HG03103 (cell line): ENCODE data around the gene SLFN11.
"Not testable (repeated sequence)": the region's sequence is repeated elsewhere in the genome, so short reads cannot be mapped to it uniquely, and the experiment has no call there.

Experiments used
- ATAC-seq: cut with Tn5 transposase; IDR thresholded peaks from one replicate; pipeline ENCODE4 v1.9.1; 2021; ENCODE audit warnings: low read depth; ENCODE audit not compliant: unreplicated experiment

SLFN11 gene

DNA sequence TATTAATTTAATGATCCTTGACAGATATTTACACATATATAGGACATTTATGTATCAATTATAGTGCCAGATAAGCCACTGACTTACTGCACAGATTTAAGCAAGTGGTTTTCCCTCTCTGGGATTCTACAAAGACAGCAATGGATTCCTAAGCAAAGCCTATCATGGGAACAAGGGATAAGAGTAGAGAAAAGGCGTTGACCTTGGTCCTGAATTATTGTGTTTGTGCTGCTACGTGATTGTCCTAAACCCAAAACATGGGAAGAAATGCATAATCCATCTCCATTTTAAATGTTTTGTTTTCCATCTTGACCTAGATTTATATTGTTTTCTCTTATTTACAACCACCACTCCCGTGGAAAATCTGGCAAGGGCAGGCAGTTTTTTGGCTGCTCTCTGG lies 14.0 kb downstream of the SLFN11 start:
- no peak for ATAC-seq

GRCh38 chr17:35352284-35352683 lies 21.1 kb downstream of the SLFN11 start:
- no peak for ATAC-seq

DNA sequence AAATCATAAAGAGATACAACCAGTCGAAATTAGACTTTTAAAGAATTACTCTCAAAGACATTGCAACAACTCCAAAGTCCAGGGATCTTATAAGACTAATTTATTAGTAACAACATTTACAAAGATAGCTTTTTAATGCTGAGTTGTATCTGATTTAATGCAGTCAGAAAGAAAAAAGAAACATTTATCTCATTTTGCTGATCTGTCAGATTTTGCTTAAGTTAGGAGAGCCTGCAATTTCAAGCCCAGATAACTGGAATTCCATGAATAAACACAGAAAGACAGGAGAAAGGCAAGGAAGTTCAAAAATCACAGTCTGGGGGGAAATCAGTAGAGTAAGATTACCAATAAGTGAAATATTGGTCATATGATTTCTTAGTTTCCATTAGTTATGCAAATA lies 22.9 kb downstream of the SLFN11 start:
- ATAC-seq, result no peak

DNA sequence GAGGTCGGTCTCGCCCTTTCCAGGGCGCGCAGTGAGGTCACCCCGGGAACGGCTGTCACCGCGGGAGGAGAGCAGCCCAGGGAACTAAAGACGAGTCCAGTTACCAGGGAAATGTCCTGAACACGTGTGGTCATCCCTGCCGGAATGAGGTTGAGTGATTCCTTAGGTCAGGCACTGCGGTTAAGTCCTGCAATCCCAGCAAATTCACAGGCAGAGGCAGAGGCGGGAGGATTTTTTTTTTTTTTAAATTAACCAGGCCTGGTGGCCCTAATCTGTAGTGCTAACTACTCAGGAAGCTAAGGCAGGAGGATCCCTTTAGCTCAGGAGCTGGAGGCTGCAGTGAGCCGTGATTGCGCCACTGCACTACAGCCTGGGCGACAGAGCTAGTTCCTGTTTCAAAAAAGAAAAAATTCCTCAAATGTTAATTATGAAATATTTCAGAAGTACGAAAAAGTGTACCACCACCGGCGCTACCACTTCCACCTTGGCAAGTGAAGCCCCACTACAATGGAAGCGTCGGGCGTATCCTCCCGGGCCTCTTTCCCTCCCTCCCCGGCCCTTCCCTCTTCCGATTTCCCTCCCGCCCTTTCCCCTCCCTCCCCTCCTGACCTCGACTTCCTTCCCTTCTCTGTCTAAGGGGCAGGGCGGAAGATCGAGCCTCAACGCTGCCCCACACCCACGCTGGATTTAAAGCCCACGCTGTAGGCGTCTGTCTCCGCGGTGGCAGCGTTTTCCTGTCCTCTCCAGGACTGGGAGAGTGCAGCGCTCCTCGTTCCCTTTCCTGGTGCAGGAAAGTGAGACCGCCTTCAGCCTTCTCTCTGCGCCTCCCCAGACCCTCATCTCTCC lies 27.3 kb downstream of the SLFN11 start:
- no peak for ATAC-seq

DNA sequence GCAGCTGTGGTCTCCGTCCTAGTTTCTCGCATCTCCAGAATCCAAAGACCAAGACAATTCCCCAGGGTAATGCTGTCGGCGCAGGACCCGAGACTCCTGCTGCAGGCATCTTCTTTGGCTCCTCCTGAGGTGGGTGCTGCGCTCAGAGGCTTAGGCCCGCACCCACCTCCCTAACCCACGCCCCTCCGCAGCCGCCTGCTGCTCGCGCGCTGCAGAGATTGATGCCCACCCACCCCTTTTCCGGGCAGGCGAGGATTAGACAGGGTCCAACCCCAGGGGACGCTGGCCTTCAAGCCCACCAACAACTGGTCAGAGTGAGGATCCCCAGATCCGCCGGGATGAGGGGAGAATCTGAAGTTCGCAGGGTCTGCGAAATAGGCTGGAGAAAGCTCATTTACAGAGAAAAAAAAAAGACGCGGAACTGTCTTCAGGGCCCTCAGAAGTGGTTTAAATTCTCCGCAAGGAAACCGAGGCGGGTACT lies 27.9 kb downstream of the SLFN11 start:
- ATAC-seq, result no peak

- ATAC-seq, result no peak
Observed at GRCh38 chr17:35344262-35344661, 29.2 kb downstream of the SLFN11 start.

DNA sequence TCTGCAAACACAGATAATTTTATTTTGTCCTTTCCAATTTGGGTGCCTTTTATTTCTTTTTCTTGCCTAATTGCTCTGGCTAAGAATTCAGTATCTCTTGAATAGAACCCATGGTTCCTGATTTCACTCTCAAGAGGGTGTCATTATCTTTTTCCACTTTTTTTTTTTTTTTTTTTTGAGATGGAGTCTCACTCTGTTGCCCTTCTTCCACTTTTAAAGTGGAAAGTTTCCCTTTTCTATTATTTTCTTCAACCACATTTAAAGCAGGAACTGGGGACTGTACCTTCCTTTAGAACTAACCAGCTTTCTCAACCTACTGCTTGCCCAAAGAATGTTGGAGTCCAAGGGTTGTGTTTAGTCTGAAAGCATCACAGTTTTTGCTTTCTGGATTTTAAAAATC lies 31.1 kb downstream of the SLFN11 start:
- ATAC-seq, result no peak

GRCh38 chr17:35341411-35341992 lies 31.9 kb downstream of the SLFN11 start:
- ATAC-seq, result no peak

DNA sequence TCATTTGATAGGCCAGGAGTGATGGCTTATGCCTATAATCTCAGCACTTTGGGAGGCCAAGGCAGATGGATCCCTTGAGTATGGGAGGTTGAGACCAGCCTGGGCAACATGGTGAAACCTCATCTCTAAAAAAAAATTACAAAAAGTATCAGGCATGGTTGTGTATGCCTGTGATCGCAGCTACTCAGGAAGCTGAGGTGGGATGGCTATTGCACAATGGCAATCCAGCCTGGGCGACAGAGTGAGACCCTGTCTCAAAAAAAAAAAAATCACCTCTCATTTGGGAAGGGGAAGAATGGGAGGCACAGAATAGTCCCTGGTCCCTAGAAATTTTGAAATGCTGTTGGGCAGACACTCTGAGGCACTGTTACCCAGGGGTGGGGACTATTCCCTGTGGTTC lies 35.2 kb downstream of the SLFN11 start:
- ATAC-seq, result no peak

GRCh38 chr17:35337364-35337763 lies 36.1 kb downstream of the SLFN11 start:
- ATAC-seq, result no peak

DNA sequence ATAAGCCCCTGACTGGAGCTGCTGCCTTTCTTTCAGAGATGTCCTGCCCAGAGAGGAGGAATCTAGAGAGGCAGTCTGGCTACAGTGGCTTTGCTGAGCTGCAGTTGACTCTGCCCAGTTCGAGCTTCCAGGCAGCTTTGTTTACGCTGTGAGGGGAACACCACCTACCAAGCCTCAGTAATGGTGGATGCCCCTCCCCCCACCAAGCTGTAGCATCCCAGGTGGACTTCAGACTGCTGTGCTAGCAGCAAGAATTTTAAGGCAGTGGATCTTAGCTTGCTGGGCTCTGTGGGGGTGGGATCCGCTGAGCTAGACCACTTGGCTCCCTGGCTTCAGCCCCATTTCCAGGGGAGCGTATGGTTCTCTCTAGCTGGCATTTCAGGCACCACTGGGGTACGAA lies 39.8 kb downstream of the SLFN11 start:
- ATAC-seq, result not testable (repeated sequence)

- no peak for ATAC-seq
Observed at GRCh38 chr17:35322749-35323148, 50.7 kb downstream of the SLFN11 start.

GRCh38 chr17:35315971-35316370 lies 57.5 kb downstream of the SLFN11 start:
- ATAC-seq, result no peak

DNA sequence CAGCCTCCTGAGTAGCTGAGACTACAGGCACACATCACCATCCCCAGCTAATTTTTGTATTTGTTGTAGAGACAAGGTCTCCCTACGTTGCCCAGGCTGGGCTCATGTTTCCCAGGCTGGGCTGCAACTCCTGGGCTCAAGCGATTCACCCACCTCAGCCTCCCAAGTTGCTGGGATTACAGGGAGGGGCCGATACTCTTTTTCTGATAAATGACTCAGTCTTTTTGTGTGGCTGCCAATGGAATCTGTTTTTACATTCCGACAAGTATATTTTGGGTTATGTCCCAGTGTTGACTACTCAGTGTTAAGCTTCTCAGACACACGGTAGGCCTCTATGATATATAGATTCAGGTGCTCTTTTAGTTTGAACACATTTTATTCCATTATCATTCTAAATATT lies 58.1 kb downstream of the SLFN11 start:
- ATAC-seq, result no peak

DNA sequence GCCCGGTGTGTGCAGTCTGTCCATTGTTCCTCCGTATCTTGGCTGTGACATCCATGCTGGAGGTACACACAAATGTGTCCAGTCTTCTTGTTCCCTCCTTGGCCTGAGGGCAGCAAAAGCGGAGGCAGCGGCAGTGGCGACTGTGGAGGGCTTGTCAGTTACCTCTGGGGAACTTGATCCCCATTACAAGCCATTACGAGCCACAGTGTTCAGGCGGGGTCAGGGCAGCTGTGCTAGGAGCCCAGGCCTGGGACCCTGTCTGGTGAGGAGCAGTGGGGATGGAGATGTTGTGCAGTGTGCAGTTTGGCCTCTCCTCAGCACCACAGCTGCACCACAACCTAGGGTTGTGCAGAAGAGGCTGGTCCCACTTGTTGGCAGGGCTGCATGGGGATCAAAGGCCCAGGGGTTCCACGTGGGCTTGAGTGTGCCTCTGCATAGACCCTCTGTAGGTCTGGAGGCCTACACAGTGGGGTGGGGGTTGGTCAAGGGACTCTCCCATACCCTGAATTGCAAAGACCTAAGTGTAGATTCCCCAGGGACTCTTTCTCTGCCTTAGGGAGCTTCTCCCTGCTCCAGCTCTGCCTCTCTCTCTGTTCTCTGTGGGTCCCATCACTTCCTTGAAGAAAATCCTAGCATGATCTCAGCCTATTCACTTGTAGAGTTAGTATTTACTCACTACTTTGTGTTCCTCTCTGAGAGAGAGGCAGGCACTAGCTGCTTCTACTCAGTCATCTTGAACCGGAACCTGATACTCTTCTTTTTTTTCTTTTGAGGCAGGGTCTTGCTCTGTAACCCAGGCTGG lies 58.8 kb downstream of the SLFN11 start:
- no peak for ATAC-seq

- no peak for ATAC-seq
Observed at GRCh38 chr17:35313875-35314409, 59.5 kb downstream of the SLFN11 start.

GRCh38 chr17:35312790-35313711 lies 60.4 kb downstream of the SLFN11 start:
- ATAC-seq, result peak; percentile 63

DNA sequence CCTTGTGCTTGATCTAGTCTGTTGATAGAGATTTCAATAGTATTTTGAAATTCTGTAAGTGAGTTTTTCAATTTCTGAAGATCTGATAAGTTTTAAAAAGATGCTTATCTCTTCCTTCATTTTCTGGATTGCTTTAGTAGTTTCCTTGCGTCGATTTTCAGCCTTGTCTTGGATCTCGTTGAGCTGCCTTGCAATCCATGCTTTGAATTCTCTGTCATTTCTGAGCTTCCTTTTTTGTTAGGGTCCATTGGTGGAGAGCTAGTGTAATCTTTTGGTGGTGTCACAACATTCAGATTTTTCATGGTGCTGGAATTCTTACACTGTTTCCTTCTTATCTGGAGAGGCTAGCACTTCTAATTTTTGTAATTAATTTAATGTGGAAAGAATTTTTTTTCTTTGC lies 61.1 kb downstream of the SLFN11 start:
- ATAC-seq, result no peak

- ATAC-seq, result not testable (repeated sequence)
Observed at GRCh38 chr17:35309345-35309744, 64.1 kb downstream of the SLFN11 start.
